H9 (cell line): ENCODE measurements around the gene LSG1. TPM values are rescaled to one million over a fixed set of nuclear protein-coding genes. Genes with fewer than 3 reads are reported as not detected.

ENCODE experiments used
- DNase-seq: peaks from one replicate; pipeline ENCODE4 v3.0.0-alpha.2; 2017
- H2AFZ ChIP-seq: one replicate; pipeline ENCODE4 v1.6.1; 2013; ENCODE audit warnings: mild to moderate bottlenecking, low read length, control low read depth, moderate library complexity
- H2AK5ac ChIP-seq: 2 replicates; pipeline ENCODE4 v1.6.1; 2013; ENCODE audit warnings: low read length, control low read depth, mixed read lengths; ENCODE audit not compliant: insufficient read length
- H2BK120ac ChIP-seq: one replicate; pipeline ENCODE4 v1.6.1; 2013; ENCODE audit warnings: low read depth, mild to moderate bottlenecking, low read length, control low read depth, inconsistent platforms; ENCODE audit not compliant: poor library complexity, severe bottlenecking
- H2BK12ac ChIP-seq: 2 replicates; pipeline ENCODE4 v1.6.1; 2013; ENCODE audit warnings: low read length, control low read depth, mixed read lengths, low read depth; ENCODE audit not compliant: insufficient read length
- H2BK15ac ChIP-seq: 2 replicates; pipeline ENCODE4 v1.6.1; 2013; ENCODE audit warnings: low read depth, low read length, control low read depth
- H2BK20ac ChIP-seq: one replicate; pipeline ENCODE4 v1.6.1; 2013; ENCODE audit warnings: low read depth, mild to moderate bottlenecking, low read length, control low read depth, inconsistent platforms; ENCODE audit not compliant: poor library complexity, severe bottlenecking
- H2BK5ac ChIP-seq: 2 replicates; pipeline ENCODE4 v1.6.1; 2013; ENCODE audit warnings: low read length, control low read depth, mixed read lengths; ENCODE audit not compliant: insufficient read length
- H3K14ac ChIP-seq: 2 replicates; pipeline ENCODE4 v1.6.1; 2013; ENCODE audit warnings: low read length, control low read depth; ENCODE audit not compliant: insufficient read depth
- H3K18ac ChIP-seq: 2 replicates; pipeline ENCODE4 v1.6.1; 2013; ENCODE audit warnings: low read depth, mild to moderate bottlenecking, mixed read lengths, low read length, control low read depth; ENCODE audit not compliant: insufficient read length
- H3K23ac ChIP-seq: 2 replicates; pipeline ENCODE4 v1.6.1; 2013; ENCODE audit warnings: low read length, control low read depth, mixed read lengths, low read depth; ENCODE audit not compliant: insufficient read length
- H3K23me2 ChIP-seq: 2 replicates; pipeline ENCODE4 v1.6.1; 2013; ENCODE audit warnings: low read depth, mild to moderate bottlenecking, mixed read lengths, low read length, control low read depth; ENCODE audit not compliant: insufficient read length, poor library complexity, severe bottlenecking
- H3K27ac ChIP-seq: 2 replicates; pipeline ENCODE4 v1.5.1; 2013; ENCODE audit warnings: low read length, control low read depth, mixed read lengths, low read depth; ENCODE audit not compliant: insufficient read length
- H3K27me3 ChIP-seq: 2 replicates; pipeline ENCODE4 v1.6.1; 2013; ENCODE audit warnings: low read length, control low read depth, inconsistent platforms; ENCODE audit not compliant: insufficient read depth
- H3K4ac ChIP-seq: 2 replicates; pipeline ENCODE4 v1.6.1; 2013; ENCODE audit warnings: low read depth, mild to moderate bottlenecking, control low read depth, inconsistent platforms, low read length, moderate library complexity
- H3K4me1 ChIP-seq: 2 replicates; pipeline ENCODE4 v1.6.1; 2013; ENCODE audit warnings: low read length, control low read depth, inconsistent platforms; ENCODE audit not compliant: insufficient read depth
- H3K4me2 ChIP-seq: 2 replicates; pipeline ENCODE4 v1.6.1; 2013; ENCODE audit warnings: low read length, control low read depth, mixed read lengths; ENCODE audit not compliant: insufficient read length, insufficient read depth
- H3K56ac ChIP-seq: 2 replicates; pipeline ENCODE4 v1.6.1; 2013; ENCODE audit warnings: low read depth, mild to moderate bottlenecking, mixed read lengths, low read length, control low read depth; ENCODE audit not compliant: insufficient read length
- H3K79me1 ChIP-seq: 2 replicates; pipeline ENCODE4 v1.6.1; 2013; ENCODE audit warnings: low read depth, mild to moderate bottlenecking, moderate library complexity, low read length, control low read depth, inconsistent platforms; ENCODE audit not compliant: insufficient read depth, poor library complexity, severe bottlenecking
- H3K79me2 ChIP-seq: 2 replicates; pipeline ENCODE4 v1.6.1; 2013; ENCODE audit warnings: low read length, control low read depth, inconsistent platforms; ENCODE audit not compliant: insufficient read depth
- H3K9ac ChIP-seq: 2 replicates; pipeline ENCODE4 v1.6.1; 2013; ENCODE audit warnings: low read length, control low read depth, mixed read lengths; ENCODE audit not compliant: insufficient read length; ENCODE audit errors: extremely low read depth
- H3K9me3 ChIP-seq: one replicate; pipeline ENCODE4 v1.6.1; 2013; ENCODE audit warnings: low read depth, low read length, inconsistent platforms; ENCODE audit not compliant: control insufficient read depth
- H3T11ph ChIP-seq: one replicate; pipeline ENCODE4 v1.6.1; 2013; ENCODE audit warnings: mild to moderate bottlenecking, low read length, control low read depth, inconsistent platforms
- H4K20me1 ChIP-seq: one replicate; pipeline ENCODE4 v1.6.1; 2013; ENCODE audit not compliant: control insufficient read depth, insufficient read length, insufficient read depth
- H4K5ac ChIP-seq: 2 replicates; pipeline ENCODE4 v1.6.1; 2013; ENCODE audit warnings: low read depth, mild to moderate bottlenecking, mixed read lengths, low read length, control low read depth; ENCODE audit not compliant: insufficient read length
- H4K8ac ChIP-seq: replicated peaks from 2 replicates; pipeline ENCODE4 v1.6.1; 2013; ENCODE audit warnings: low read length, control low read depth, mixed read lengths, low read depth; ENCODE audit not compliant: insufficient read length
- H4K91ac ChIP-seq: 2 replicates; pipeline ENCODE4 v1.6.1; 2013; ENCODE audit warnings: low read depth, mild to moderate bottlenecking, moderate library complexity, mixed read lengths, low read length, control low read depth; ENCODE audit not compliant: insufficient read length
- H3K27ac Mint-ChIP-seq, 3 experiments: 2 replicates in 2 of 3; 3 replicates in 1 of 3; pipeline ENCODE4 v1.8.0; 2020 to 2021; ENCODE audit warnings: mixed read lengths in 3 of 3, mild to moderate bottlenecking in 1 of 3, moderate library complexity in 1 of 3
- H3K27me3 Mint-ChIP-seq: 2 replicates; pipeline ENCODE4 v1.8.0; 2021; ENCODE audit warnings: low read depth, mild to moderate bottlenecking, moderate library complexity, mixed read lengths
- H3K36me3 Mint-ChIP-seq, 3 experiments: 2 replicates in 2 of 3; 3 replicates in 1 of 3; pipeline ENCODE4 v1.8.0; 2020 to 2021; ENCODE audit warnings: low read depth in 3 of 3, mixed read lengths in 3 of 3; ENCODE audit not compliant: insufficient read depth in 1 of 3
- H3K4me1 Mint-ChIP-seq, 2 experiments: 2 replicates each; pipeline ENCODE4 v1.8.0; 2020; ENCODE audit warnings: mixed read lengths in 2 of 2
- H3K4me3 Mint-ChIP-seq, 2 experiments: 2 replicates in 1 of 2; 3 replicates in 1 of 2; pipeline ENCODE4 v1.8.0; 2020 to 2021; ENCODE audit warnings: mild to moderate bottlenecking in 2 of 2, mixed read lengths in 2 of 2, moderate library complexity in 1 of 2
- H3K9me3 Mint-ChIP-seq, 2 experiments: 2 replicates in 1 of 2; 3 replicates in 1 of 2; pipeline ENCODE4 v1.8.0; 2020; ENCODE audit warnings: mild to moderate bottlenecking in 2 of 2, mixed read lengths in 2 of 2, moderate library complexity in 1 of 2
- CTCF ChIP-seq: fragments of 200-600 bp; sonication (generic); conservative IDR thresholded peaks from 3 replicates; pipeline ENCODE4 v1.8.0; 2021; ENCODE audit warnings: antibody characterized with exemption, mild to moderate bottlenecking
- WGBS: extraction: QIAGEN DNeasy Blood & Tissue Kit; methylation state at CpG from one replicate; pipeline ENCODE4 v1.1.7; 2013; ENCODE audit warnings: missing lambda C conversion rate, low lambda C conversion rate, mixed read lengths; ENCODE audit not compliant: insufficient read length; ENCODE audit errors: extremely low coverage; 5-methylcytosine and 5-hydroxymethylcytosine counted together
- total RNA-seq: library from RNA; stranded (reverse); gene quantifications from 2 replicates; pipeline ENCODE4 v1.2.1, GENCODE V29; 2021

LSG1 gene
- total RNA-seq, 1 experiment from 2014 or later, result 63.3 TPM

GRCh38 chr3:194617143-194617671, 54.8 kb downstream of the LSG1 start:
- no peak overlapping the region for H4K5ac ChIP-seq
- H3K56ac ChIP-seq, result no peak overlapping the region
- no peak overlapping the region for H4K91ac ChIP-seq
- no peak overlapping the region for H3K4ac ChIP-seq
- Mint-ChIP-seq H3K9me3 (no peaks in the 10 kb centered on the region), H3K27me3 (no peaks in the 10 kb centered on the region), H3K4me3 (no peak overlapping the region), H3K27ac (peak overlapping the region in 2 of 3 experiments; percentile 41 to 85; a peak in 3 of 7 replicates), H3K36me3 (peaks cover 5 to 24% (median 10%) of the 10 kb centered on the region in 3 experiments), H3K4me1 (peaks cover 6 to 7% of the 10 kb centered on the region in 2 experiments; a peak in 3 of 4 replicates)
- no peak overlapping the region for H3K9ac ChIP-seq
- H2AFZ ChIP-seq, result no peak overlapping the region
- DNase-seq, result peak; percentile 46
- H3K4me2 ChIP-seq, result no peak overlapping the region
- H2AK5ac ChIP-seq, result no peak overlapping the region
- no peak for TF ChIP-seq CTCF
- H3K79me2 ChIP-seq, result no peaks in the 10 kb centered on the region
- H4K20me1 ChIP-seq, result no peaks in the 10 kb centered on the region
- no peak overlapping the region for H2BK120ac ChIP-seq
- H3K23ac ChIP-seq, result no peak overlapping the region
- no peak overlapping the region for H2BK5ac ChIP-seq
- no peak overlapping the region for H2BK15ac ChIP-seq
- no peak overlapping the region for H3K27ac ChIP-seq
- no peak overlapping the region for H2BK20ac ChIP-seq
- no peaks in the 10 kb centered on the region for H3K23me2 ChIP-seq
- H3K79me1 ChIP-seq, result no peaks in the 10 kb centered on the region
- no peak overlapping the region for H3K14ac ChIP-seq
- no CpG with 5 or more reads among the region's 14 CpGs for WGBS
- H3T11ph ChIP-seq, result no peak overlapping the region
- no peaks in the 10 kb centered on the region for H3K27me3 ChIP-seq
- no peak overlapping the region for H2BK12ac ChIP-seq
- no peak overlapping the region for H3K18ac ChIP-seq
- H3K9me3 ChIP-seq, result no peaks in the 10 kb centered on the region
- no peaks in the 10 kb centered on the region for H3K4me1 ChIP-seq
- no peak overlapping the region for H4K8ac ChIP-seq
